Stimulated activated CD8-positive, alpha-beta memory T cell treated with anti-CD3 and anti-CD28 coated beads, Interleukin-4, amount 100 ng/mL, for 1 hour (primary cell): ENCODE measurements around the gene ZNF311.
"Not testable (repeated sequence)": the region's sequence is repeated elsewhere in the genome, so short reads cannot be mapped to it uniquely, and the experiment has no call there.

ENCODE experiments used
- DNase-seq, 2 donors: peaks; one replicate each; pipeline ENCODE4 v3.0.0-alpha.2; 2020; ENCODE audit warnings: low read depth in 2 of 2, low spot score in 1 of 2

Gene ZNF311

DNA sequence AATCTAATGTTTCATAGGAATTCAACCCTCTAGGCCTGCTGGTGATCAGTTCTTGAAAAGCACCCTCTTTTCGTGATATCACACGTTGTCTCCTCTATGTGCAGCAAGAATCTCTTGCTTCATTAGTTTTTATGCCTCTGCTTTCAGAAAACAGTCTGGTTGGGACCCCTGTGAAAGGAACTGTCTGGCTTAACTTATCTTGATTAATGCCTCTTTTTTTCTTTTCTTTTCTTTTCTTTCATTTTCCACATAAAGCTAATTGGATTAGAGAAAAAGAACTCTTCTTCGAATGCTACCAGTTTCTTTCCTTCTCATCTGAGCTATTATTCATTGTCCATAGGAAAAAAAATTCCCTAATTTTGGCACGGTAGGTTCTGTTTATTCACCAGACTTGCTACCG lies 21.3 kb downstream of the ZNF311 start:
- DNase-seq = no peak

DNA sequence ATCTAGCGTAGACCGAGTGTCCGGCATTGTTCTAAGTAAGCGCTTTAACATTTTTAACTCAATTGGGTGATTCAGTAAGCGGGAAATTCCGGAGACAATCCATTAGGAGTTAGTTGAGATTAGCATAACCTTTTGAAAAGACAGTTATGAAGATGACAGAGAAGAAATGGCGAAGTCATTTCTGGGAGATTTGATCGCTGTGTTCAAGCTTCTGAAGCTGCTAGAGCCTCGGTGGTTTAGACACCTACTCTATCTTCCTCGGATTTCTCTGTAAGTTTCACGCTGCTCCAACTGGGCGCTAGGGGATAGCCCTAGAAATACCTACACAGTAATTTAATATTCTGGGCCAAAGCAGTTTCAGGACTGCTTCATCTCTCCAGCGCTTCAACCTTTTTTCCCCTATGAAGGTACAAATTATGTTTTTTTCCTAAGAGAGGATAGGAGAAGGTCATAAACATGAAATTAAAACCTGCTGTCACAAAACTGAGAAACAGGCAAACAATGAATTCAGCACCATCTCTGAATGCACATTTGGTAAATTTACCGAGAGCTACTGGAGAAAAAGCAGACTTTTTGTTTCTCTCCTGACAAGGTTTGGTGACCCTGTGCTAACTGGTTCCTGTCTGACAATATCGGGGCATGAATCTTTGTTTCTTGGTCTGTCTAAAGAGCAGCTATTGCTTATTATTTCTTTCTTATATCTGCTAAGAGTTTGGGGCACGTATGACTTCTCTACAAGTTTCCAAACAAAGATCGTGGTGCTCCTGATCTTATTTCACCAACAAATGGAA lies 22.4 kb downstream of the ZNF311 start:
- no peak for DNase-seq

DNA sequence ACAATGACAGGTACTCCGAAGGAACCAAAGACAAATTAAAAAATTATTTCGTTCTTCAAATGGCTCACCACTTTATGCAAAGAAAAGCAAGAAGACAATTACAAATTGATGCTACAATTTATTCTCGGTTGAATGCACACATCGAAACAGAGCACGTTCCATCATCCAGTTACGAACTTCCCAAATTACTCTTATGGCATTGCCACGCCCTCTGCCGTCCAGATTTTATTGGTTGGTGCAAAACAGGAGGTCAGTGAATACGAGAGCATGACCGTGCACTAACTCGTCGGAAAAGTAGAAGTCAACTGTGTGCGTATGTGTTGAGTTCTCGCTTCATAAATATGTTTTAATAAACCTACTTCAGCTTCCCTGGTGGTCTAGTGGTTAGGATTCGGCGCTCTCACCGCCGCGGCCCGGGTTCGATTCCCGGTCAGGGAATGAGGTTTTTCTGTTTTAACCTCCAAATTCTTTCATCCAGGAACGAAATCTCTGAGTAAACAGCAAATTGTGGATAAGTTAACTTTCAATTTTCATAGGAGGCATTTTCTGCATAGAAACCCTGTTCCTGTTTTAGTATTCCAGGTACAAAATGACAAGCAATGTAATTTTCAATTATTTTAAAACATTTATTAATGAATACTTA lies 23.2 kb downstream of the ZNF311 start:
- peak; percentile 44 to 53 for DNase-seq

DNA sequence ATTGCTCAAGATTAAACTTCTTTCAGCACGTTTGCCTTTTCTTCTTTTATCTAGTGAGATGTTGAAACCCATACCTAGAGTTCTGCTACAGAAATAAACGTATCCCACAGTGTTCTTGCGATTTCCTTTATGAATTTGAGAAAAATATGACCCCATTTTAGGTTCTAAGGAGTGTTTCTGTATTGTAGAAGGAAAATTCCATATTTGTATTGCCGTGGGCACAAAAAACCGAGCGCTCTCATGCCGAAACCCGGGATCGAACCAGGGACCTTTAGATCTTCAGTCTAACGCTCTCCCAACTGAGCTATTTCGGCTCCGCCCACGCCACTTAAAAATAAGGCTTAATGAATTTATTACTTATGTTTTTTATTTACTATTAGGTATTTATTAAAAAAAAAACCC lies 23.7 kb downstream of the ZNF311 start:
- DNase-seq = peak; percentile 30 to 45

DNA sequence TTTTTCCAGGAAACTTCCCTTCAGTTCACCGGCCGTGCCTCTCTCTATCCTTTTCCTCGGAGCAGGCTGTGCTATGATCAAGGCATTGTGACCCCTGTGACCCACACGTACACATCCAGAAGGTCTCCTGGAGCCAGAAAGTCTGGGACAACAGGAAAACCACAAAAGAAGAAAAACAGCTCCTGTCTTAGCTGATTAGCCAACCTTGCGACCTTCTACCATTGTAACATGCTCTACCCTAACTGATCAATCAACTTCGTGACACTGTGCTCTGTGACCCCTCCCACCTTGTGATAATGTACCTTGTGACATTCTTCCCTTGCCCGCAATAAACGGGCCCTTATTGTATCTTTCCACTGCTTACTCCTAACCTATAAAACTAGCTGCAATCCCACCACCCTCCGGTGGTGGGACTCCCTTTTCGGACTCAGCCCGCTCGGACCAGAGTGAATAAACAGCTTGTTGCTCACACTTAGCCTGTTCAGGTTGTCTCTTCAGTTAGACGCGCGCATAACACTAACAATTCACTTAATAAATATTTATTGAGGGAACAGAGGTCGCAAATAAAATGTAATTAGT lies 24.2 kb downstream of the ZNF311 start:
- no peak for DNase-seq

DNA sequence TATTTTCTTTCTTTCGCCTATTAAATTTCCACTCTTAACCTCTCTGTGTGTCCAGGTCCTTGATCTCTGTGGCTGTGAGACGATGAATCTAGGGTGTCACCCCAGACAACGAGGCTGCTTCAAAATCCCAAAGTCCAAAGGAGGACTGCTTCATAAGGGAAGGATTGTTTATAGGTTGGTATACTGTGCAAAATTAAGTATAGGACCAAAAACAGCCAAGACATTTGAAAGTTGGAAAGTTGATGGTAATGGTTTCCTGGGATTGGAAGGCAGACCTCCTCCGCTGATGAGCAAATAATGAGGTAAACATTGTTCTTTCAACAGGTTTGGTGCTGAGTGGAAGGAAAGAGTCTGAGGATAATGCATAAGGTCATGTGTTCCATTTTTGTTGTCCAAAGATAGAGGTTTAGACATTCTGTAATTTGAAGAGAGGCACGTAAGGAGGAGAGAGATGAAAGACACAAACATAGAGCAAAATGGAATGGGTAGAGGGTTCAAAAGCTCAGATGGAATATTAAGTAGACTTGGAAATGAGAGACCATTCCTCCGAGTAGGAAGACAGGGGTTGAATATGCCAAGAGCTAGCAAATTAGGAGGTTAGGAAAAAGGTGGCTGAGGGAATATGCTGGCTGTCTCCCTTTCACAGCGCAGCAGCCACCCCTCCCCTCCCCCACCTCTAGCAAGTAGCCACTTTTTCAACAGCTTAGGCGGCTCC lies 24.8 kb downstream of the ZNF311 start:
- DNase-seq = no peak

DNA sequence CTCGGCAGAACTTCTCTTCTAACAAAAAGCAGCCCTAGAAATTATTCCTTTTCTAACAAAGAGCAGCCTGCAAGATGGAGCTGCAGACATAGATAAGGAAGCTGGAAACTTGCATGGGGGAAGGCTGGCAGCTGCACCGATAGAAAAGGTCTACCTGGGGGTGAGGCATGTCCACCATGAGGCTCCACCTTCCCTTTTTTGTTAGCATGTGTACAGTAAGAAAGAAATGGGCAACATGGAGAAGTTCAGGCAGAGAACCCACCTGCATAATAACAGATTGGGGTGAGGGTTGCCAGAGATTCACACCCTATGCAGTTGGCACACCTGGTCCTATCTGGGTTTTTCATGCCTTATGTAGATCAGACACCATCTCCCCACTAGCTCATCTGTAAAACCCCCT lies 25.4 kb downstream of the ZNF311 start:
- DNase-seq = no peak

DNA sequence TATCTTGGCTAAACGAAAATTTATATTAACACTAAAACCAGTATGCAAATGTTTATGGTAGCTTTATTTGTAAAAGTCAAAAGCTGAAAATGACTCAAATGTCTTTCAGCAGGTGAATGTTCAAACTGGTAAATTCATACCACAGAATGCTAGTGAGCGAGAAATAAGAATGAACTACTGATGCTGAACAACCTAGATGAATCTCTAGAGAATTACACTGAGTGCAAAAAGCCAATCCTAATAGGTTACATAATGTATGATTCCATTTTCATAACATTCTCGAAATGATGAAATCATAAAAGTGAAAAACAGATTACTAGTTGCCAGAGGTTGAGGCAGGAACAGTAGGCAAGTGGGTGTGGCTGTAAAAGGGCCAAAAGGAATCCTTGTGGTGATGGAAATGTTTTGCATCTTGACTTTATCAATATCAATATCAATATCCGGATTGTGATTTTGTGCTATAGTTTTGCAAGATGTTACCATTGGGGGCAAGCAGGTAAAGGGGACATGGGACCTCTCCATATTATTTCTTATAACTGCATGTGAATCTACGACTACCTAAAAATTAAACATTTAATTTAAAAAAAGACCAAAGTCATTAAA lies 26.1 kb downstream of the ZNF311 start:
- no peak for DNase-seq

DNA sequence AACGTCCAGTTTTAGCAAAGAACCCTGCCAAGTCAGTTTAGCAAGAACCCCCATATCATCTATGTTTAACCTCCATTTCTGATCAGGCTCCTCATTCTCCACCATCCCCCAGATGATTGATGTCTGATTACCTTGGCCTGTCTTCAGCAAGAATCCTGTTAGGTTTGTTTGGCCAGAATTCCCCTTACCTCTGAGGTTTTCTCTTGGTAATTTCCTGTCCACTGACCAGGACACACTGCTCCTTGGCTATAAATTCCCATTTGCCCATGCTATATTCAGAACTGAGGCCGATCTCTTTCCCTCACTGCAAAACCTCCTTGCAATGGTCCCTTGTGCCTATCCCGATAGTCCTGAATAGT lies 27.0 kb downstream of the ZNF311 start:
- no peak for DNase-seq

DNA sequence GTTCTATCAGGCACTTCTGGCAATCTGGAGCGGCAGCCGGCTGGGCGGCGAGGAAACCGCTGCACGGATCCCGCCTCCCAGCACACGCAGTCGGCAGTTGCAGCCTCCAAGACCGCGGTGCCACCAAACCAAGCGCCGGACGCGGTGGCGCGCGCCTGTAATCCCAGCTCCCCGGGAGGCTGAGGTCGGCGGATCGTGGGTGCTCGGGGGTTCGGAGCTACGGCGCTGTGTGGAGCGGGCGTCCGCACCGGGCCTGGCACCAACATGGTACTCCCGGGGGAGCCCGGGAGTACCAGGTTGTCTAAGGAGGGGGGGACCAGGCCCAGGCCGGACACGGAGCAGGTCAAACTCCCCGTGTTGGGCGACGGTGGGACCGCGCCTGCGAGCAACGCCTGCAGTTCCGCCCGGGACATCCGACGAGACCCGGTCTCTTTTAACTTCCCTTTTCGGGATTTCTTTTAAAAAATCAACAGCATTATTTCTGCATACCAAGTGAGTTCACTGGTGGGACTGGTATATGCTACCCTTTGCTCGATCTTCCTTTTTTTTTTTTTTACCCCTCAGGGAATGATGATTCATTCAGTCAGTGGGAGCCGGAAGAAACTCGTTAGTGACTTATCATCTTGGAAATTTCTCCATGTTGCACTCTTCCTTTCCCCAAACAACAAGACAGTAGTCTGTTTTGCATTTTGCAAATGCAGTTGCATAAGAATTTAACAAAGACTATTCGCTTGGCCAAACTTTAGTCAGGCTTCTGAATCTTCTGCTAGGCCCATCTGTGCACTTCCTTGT lies 27.6 kb downstream of the ZNF311 start:
- DNase-seq = no peak

DNA sequence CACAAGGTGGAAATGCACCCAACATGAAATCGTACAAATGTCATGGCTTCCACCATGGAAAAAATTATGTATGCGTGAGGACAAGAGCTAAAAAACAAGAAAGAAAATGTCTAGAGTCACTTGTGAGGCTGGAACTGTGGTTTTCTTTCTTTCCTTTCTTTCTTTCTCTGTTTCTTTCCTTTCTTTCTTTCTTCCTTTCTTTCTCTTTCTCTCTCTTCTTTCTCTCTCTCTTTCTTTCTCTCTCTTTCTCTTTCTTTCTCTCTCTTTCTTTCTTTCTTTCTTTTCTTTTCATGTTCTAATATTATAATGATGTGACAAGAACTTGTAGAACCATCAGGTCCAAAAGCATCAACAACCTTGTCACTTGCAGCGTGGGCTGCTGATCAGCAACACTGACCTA lies 28.4 kb downstream of the ZNF311 start:
- DNase-seq = no peak

DNA sequence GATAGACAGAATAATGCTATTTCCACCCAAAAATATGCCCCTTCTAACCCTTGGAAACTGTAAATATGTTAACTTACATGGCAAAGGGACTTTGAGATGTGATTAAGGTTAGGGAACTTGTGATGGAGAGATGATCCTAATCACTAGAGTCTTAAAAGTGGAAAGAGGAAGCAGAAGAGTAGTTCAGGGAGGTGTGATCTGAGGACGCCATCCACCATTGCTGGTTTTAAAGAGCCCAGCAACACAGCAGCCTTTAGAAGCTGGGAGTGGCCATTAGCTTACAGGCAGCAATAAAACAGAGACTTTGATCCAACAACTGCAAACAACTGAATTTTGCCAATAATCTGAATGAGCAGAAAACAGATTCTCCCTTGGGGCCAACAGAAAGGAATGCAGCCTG lies 30.6 kb downstream of the ZNF311 start:
- DNase-seq = no peak

DNA sequence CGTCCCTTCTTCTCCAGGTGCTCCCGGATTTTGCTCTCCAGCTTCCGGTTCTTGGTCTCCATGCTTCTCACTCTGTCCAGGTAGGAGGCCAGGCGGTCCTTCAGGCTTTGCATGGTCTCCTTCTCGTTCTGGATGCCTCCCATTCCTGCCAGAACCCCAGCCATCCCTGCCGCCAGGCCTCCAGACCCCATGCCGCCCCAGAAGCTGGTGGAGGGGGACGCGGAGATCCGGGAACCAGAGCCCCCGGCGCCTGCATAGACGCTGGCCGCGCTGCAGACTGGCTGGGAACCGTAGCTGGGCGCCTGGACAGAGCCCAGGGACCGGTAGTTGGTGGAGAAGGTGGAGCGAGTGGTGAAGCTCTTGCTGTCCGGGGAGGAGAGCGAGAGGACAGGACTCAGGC lies 35.1 kb downstream of the ZNF311 start:
- not testable (repeated sequence) for DNase-seq

DNA sequence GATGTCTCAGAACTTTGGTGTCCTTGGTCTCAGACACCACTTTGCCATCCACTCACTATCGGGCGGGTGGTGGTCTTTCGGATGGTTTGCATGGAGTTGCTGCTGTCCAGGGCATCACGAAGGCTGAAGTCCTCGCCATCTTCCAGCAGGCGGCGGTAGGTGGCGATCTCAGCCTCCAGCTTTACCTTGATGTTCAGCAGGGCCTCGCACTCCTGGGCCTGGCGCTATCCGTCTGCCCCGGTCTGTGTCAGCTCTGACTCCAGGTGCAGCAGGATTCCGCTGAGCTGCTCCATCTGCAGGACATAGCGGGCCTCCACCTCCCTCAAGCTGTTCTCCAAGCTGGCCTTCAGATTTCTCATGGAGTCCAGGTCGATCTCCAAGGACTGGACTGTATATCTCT lies 36.0 kb downstream of the ZNF311 start:
- no peak for DNase-seq

DNA sequence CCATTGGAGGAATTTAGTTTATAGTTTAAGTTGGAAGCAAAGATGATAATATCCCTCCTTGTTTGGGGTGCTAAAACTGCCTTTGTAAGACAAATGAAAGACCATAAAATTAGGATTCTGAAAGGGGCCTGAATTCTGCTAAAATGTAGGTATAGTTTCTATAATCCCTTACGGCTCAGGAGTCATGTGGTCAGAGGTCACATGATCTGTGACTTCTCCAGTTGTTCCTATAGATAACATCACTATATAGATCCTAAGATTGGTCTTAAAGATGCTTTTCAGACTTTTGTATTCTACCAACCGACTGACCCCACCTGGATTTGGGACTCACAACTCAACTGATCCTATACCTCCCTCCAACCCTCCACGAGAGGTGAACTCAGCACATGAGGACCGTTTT lies 36.6 kb downstream of the ZNF311 start:
- no peak for DNase-seq

DNA sequence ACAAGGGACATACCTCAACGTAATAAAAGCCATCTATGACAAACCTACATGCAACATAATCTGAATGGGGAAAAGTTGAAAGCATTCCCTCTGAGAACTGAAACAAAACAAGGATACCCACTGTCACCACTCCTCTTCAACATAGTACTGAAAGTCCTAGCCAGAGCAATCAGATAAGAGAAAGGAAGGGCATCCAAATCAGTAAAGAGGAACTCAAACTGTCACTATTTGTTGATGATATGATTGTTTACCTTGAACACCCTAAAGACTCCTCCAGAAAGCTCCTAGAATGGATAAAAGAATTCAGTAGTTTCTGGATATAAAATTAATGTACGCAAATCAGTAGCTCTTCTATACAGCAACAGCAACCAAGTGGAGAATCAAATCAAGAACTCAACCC lies 39.4 kb downstream of the ZNF311 start:
- DNase-seq = no peak

DNA sequence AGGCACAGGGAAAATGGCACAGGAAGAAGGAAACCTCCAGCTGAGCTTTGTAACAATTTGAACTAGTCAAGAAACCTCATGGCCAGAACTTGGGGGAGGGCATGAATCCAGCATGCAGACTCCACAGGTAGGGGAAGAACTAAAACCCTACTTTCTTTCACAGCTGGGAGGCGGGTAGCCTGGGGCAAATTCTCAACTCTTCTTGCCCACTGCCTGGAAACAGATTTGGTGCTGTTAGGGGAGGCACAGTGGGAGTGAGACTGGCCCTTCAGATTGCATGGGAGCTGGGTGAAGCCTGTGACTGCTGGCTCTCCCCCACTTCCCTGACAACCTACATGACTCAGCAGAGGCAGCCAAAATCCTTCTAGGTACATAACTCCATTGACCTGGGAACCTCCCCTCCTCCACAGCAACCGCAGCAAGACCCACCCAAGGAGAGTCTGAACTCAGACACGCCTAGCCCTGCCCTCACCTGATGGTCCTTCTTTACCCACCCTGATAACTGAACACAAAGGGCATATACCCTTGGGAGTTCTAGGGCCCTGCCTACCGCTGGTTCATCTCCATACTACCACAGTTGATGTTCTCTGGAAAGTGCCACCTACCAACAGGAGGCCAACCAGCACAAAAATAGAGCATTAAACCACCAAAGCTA lies 44.1 kb downstream of the ZNF311 start:
- no peak for DNase-seq

DNA sequence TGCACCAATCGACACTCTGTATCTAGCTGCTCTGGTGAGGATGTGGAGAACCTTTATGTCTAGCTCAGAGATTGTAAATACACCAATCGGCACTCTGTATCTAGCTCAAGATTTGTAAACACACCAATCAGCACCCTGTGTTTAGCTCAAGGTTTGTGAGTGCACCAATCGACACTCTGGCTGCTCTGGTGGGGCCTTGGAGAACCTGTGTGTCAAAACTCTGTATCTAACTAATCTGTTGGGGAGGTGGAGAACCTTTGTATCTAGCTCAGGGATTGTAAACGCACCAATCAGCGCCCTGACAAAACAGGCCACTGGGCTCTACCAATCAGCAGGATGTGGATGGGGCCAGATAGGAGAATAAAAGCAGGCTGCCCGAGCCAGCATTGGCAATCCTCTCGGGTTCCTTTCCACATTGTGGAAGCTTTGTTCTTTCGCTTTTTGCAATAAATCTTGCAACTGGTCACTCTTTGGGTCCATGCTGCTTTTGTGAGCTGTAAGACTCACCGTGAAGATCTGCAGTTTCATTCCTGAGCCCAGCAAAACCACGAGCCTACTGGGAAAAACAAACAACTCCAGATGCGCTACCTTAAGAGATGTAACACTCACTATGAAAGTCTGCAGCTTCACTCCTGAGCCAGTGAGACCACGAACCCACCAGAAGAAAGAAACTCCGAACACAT lies 46.4 kb downstream of the ZNF311 start:
- DNase-seq = not testable (repeated sequence)

DNA sequence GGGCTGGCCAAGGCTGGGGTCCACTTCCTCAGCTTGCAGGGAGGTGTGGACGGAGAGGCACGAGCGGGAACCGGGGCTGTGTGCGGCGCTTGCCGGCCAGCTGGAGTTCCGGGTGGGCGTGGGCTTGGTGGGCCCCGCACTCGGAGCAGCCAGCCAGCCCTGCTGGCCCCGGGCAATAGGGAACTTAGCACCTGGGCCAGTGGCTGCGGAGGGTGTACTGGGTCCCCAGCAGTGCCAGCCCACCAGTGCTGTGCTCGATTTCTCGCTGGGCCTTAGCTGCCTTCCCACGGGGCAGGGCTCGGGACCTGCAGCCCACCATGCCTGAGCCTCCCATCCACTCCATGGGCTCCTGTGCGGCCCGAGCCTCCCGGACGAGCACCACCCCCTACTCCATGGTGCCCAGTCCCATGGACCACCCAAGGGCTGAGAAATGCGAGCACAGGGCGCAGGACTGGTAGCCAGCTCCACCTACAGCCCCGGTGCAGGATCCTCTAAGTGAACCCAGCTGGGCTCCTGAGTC lies 47.3 kb downstream of the ZNF311 start:
- DNase-seq = not testable (repeated sequence)
